Uterus (tissue), 4 donors: Measurements from ENCODE around the gene WDFY1. TPM values are rescaled to one million over a fixed set of nuclear protein-coding genes. Genes with fewer than 3 reads are reported as not detected.

Source experiments
- DNase-seq, 2 donors: peaks; one replicate each; pipeline ENCODE4 v3.0.0-alpha.2; 2019 to 2020
- H3K27ac ChIP-seq, 2 donors: fragments of 200-600 bp; sonication (generic); 1 replicate in 1 of 2; 2 replicates in 1 of 2; pipeline ENCODE4 v1.5.1; 2016 to 2018
- H3K27me3 ChIP-seq, 2 donors: fragments of 200-600 bp; sonication (generic); one replicate each; pipeline ENCODE4 v1.5.1; 2018 to 2019; ENCODE audit warnings: control low read depth in 1 of 2
- H3K36me3 ChIP-seq, 2 donors: fragments of 200-600 bp; sonication (generic); one replicate each; pipeline ENCODE4 v1.5.1; 2019; ENCODE audit warnings: control low read depth in 1 of 2
- H3K4me1 ChIP-seq, 2 donors: fragments of 200-600 bp; sonication (generic); one replicate each; pipeline ENCODE4 v1.5.1; 2018 to 2019; ENCODE audit warnings: control low read depth in 1 of 2
- H3K4me3 ChIP-seq, 2 donors: fragments of 200-600 bp; sonication (generic); 1 replicate in 1 of 2; 2 replicates in 1 of 2; pipeline ENCODE4 v1.5.1; 2018 to 2019; ENCODE audit warnings: mild to moderate bottlenecking in 1 of 2
- H3K9me3 ChIP-seq, 2 donors: fragments of 200-600 bp; sonication (generic); one replicate each; pipeline ENCODE4 v1.5.1; 2019; ENCODE audit warnings: control low read depth in 1 of 2
- POLR2A ChIP-seq, 2 donors: fragments of 450-650 bp; IDR thresholded peaks; one replicate each; pipeline ENCODE4 v1.6.1; 2016; ENCODE audit warnings: antibody characterized with exemption in 2 of 2, mild to moderate bottlenecking in 1 of 2, moderate library complexity in 1 of 2
- intact Hi-C: fragments of 100-400 bp; cut with DNase I; formaldehyde crosslinking; loops from one replicate; pipeline ENCODE4 v1.15.1; 2023; ENCODE audit warnings: low total_unique reads
- total RNA-seq, 4 donors: library from RNA; depleted of rRNA in 3 of 4; stranded (reverse); fragments of >200 nt in 3 of 4; gene quantifications; one replicate each; pipeline versions ENCODE4 v1.1.0 to v1.2.4, GENCODE V29; 2014 to 2023
- TF ChIP-seq, protein P1 (sequence below), 4 experiments: fragments of 200-600 bp in 2 of 4; fragments of 450-650 bp in 2 of 4; sonication (generic) in 2 of 4; IDR thresholded peaks; one replicate each; pipeline ENCODE4 v1.5.1; 2016 to 2019; ENCODE audit warnings: antibody characterized with exemption in 4 of 4, mild to moderate bottlenecking in 2 of 4, moderate library complexity in 1 of 4
- donor health status: DM: yes; HTN: yes; CAD: no.

WDFY1 gene
- total RNA-seq, 4 donors from 2014 or later = 17.2 to 112 (median 39.1) TPM

DNA sequence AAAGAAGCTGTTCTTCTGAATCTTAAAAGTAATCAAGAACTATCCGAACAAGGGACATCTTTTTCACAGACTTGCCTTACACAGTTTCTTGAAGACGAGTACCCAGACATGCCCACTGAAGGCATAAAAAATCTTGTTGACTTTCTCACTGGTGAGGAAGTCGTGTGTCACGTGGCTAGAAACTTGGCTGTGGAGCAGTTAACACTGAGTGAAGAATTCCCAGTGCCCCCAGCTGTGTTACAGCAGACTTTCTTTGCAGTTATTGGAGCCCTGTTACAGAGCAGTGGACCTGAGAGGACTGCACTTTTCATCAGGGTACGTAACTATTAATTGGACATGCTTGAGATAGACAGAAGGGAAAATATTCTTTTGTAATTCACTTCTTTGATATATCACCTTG, 14.6 kb upstream of the WDFY1 start:
- no peak overlapping the region for H3K4me3 ChIP-seq
- H3K36me3 ChIP-seq = no peaks in the 10 kb centered on the region
- no peak for DNase-seq
- peak overlapping the region in 1 of 2 donors; percentile 10 for H3K27ac ChIP-seq
- TF ChIP-seq, protein P1, sequence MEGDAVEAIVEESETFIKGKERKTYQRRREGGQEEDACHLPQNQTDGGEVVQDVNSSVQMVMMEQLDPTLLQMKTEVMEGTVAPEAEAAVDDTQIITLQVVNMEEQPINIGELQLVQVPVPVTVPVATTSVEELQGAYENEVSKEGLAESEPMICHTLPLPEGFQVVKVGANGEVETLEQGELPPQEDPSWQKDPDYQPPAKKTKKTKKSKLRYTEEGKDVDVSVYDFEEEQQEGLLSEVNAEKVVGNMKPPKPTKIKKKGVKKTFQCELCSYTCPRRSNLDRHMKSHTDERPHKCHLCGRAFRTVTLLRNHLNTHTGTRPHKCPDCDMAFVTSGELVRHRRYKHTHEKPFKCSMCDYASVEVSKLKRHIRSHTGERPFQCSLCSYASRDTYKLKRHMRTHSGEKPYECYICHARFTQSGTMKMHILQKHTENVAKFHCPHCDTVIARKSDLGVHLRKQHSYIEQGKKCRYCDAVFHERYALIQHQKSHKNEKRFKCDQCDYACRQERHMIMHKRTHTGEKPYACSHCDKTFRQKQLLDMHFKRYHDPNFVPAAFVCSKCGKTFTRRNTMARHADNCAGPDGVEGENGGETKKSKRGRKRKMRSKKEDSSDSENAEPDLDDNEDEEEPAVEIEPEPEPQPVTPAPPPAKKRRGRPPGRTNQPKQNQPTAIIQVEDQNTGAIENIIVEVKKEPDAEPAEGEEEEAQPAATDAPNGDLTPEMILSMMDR (IDR thresholded peaks at IDR 0.05) = no peak
- no peak for TF ChIP-seq POLR2A (IDR thresholded peaks at IDR 0.05)
- peaks cover 5 to 12% of the 10 kb centered on the region in 2 donors for H3K4me1 ChIP-seq
- no peaks in the 10 kb centered on the region for H3K9me3 ChIP-seq
- H3K27me3 ChIP-seq = no peaks in the 10 kb centered on the region
- intact Hi-C loops = no loop called here

DNA sequence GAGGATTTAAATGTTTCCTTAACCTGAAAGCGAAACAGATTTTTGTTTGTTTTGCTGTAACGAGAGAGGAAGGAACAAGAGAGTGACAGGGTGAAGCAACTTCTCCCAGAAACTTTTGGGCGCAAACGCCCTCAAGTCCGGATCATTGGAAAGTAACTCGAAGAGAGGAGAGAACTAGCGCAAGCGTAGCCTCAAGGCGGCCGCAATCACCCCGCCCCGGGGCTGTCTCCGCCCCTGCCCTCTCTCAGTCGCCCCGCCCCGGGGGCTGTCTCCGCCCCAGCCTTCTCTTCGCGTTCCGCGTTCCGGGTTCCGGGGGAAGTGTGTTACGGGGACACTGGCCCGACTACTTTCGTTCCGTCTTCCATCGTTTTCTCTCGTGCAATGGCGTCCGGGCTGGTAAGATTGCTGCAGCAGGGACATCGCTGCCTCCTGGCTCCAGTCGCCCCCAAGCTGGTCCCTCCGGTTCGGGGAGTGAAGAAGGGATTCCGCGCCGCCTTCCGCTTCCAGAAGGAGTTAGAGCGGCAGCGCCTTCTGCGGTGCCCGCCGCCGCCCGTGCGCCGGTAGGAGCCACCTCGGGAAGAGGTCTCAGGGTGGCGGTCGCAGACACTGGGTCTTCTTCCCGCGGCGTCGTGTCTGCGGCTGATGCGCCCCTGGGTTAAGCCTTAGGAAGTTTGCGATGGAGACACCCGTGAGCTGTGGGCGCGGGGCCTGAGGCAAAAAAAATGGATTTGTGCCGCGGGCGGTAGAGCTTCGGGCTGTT, 12.1 kb upstream of the WDFY1 start, which contains the start of gene MRPL44:
TSS of gene MRPL44 (plus strand) at position 372 of the 760 bp plus-strand sequence. CDS start at position 382, 10 bp downstream.
- H3K4me1 ChIP-seq = peaks cover 4 to 5% of the 10 kb centered on the region in 2 donors
- peak within 1 kb of the TSS; percentile 86 to 95 for H3K27ac ChIP-seq
- H3K4me3 ChIP-seq = peak within 1 kb of the TSS; percentile 91 to 98
- peak; percentile 96 to 98 for DNase-seq
- no peaks in the 10 kb centered on the region for H3K36me3 ChIP-seq
- TF ChIP-seq, protein P1 (IDR thresholded peaks at IDR 0.05) = peak; percentile 3 to 36 (median 20)
- peak; percentile 64 to 76 for TF ChIP-seq POLR2A (IDR thresholded peaks at IDR 0.05)
- no peaks in the 10 kb centered on the region for H3K27me3 ChIP-seq
- intact Hi-C loops = no loop called here
- no peaks in the 10 kb centered on the region for H3K9me3 ChIP-seq

DNA sequence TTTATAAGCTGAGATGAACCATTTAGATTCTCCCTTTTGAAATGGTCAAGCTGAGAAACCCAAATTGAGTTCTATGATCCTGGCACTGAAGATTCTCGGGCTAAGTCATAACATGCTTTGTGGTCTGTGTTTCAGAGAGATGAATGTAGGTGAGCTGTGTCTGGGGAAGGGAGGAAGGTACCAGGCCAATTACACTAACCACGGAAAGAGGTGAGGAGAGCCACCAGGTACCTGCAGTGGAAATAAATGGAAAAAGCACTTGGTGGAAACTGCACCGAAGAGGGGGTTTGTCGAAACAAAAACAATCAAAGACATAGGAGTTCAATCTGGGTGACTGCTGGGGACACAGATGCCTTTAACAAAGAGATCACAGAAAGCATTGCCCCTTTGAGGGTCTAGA, 11.2 kb upstream of the WDFY1 start:
- Histone ChIP-seq H3K9me3 (no peaks in the 10 kb centered on the region), H3K4me1 (peaks cover 4 to 5% of the 10 kb centered on the region in 2 donors), H3K36me3 (no peaks in the 10 kb centered on the region), H3K27ac (peak overlapping the region; percentile 86 to 95), H3K4me3 (peak overlapping the region in 1 of 2 donors; percentile 98), H3K27me3 (no peaks in the 10 kb centered on the region)
- intact Hi-C loops = no loop called here
- TF ChIP-seq, protein P1 (IDR thresholded peaks at IDR 0.05) = no peak
- TF ChIP-seq POLR2A (IDR thresholded peaks at IDR 0.05) = no peak
- no peak for DNase-seq

DNA sequence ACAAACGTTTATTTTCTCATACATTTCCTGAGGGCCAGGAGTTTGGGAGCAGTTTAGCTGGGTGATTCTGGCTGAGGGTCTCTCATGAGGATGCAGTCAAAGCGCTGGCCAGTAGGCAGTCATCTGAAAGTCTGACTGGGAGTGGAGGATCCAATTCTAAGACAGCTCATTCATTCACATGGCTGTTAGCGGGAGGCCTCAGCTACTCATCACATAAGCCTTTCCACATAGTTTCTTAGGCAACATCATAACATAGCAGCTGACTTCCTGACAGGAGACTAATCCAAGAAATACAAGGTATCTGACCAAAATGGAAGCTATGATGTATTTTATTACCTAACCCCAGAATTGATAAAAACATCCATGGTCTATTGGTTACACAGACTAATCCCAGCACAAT, 9.3 kb upstream of the WDFY1 start:
- Histone ChIP-seq H3K9me3 (no peaks in the 10 kb centered on the region), H3K27ac (no peak overlapping the region), H3K27me3 (no peaks in the 10 kb centered on the region), H3K36me3 (no peaks in the 10 kb centered on the region), H3K4me1 (peaks cover 0 to 5% of the 10 kb centered on the region in 2 donors), H3K4me3 (no peak overlapping the region)
- DNase-seq = no peak
- TF ChIP-seq, protein P1 (IDR thresholded peaks at IDR 0.05) = no peak
- TF ChIP-seq POLR2A (IDR thresholded peaks at IDR 0.05) = no peak
- intact Hi-C loops = no loop called here

DNA sequence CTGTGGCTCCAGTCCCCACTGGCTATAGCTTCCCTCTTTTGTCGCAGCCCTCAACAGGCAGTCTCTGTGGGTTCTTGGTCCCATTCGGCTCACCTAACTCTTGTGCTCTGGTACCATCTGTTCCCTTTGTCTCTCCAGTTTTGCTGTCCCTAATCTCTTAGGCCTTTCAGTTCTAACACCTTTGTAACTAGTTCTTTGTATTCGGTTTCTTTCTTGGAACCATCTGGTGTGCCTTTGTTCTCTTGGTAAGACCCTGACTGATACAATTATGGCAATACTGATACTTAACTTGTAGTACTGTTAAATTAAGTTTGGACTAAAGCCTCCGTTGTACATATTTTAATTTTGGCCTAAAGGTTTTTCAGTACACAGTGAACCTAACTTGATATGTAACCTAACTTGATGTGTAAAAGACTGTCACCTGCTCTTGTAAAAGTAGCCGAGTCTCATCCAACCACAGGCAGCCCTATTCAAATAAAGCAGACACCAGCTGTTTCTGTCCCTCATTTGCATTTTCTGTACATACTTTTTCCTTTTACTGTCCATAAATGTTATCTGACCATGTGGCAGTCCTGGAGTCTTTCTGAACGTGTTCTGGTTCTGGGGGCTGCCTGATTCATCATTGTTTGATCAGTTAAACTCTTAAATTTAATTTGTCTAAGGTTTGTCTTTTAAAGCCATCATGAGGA, 7.3 kb upstream of the WDFY1 start:
- peaks cover 0 to 5% of the 10 kb centered on the region in 2 donors for H3K4me1 ChIP-seq
- no peak for DNase-seq
- no peaks in the 10 kb centered on the region for H3K36me3 ChIP-seq
- intact Hi-C loops = no loop called here
- TF ChIP-seq, protein P1 (IDR thresholded peaks at IDR 0.05) = no peak
- TF ChIP-seq POLR2A (IDR thresholded peaks at IDR 0.05) = no peak
- no peaks in the 10 kb centered on the region for H3K27me3 ChIP-seq
- H3K4me3 ChIP-seq = no peak overlapping the region
- no peak overlapping the region for H3K27ac ChIP-seq
- no peaks in the 10 kb centered on the region for H3K9me3 ChIP-seq
